C1 segment of cervical spinal cord (tissue), 14 donors: Measurements from ENCODE around the gene DOCK4.

Experiments used
- DNase-seq, 14 donors: peaks; one replicate each; lab custom pipeline; 2025; lab: John Stamatoyannopoulos, UW

Gene DOCK4

DNA sequence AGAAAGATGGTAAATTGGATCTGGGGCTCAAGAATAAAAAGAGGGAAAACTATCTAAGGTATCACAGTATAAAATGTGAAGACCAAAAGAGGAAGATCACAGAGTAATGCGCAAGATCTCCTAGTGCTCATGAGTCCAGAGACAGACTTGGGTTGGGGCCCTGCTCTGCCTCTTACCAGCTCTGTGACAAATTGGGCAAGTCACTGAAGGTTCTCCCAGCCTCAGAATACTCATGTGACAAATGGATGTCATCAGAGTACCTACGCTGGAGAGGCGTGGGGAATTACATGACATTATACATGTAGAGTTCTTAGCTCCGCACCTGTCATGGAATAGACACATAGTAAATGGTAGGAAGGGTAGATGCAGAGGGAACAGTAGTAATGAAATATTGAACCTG is 124.4 kb downstream of the DOCK4 start:
- no peak for DNase-seq

GRCh38 chr7:112080978-112081377 is 125.2 kb downstream of the DOCK4 start:
- DNase-seq, result peak in 5 of 14 donors; percentile 29 to 50 (median 33)

GRCh38 chr7:112080441-112080840 is 125.8 kb downstream of the DOCK4 start:
- no peak for DNase-seq

DNA sequence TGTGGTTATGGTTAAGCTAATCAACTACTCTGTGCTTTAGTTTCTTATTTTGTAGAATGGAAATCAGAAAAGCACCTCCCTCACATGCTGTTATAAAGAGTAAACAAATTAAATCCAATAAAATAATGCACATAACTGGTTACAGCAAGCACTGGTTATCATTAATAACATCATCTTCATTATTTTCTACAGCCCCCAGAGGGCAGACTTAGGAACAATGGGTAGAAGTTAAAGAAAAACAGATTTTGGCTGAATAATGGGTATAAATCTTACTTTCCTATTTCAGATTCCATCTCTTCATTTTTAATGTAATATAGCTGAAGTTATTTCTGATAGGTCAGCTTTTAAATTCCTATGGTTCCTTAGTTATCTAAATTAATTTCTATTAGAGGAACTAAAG is 126.5 kb downstream of the DOCK4 start:
- DNase-seq, result no peak

GRCh38 chr7:112079122-112079521 is 127.1 kb downstream of the DOCK4 start:
- DNase-seq, result no peak

DNA sequence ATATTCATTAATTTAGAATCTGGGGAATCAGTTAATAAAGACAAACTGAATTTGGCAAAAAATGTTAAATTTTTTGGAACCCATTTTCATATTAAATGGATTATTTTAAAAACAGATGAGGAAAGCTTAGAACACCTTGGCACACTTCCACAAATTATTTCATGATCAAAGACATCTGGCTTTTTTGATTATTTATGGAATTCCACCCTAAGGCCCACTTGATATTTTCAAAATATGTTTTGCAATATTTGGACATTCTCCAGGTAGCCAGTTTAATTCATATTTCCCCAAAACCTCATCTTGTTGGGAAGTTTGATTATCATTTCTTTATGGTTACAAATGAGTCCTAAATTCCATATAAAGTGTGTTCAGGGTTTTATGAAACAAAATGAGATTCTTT is 129.9 kb downstream of the DOCK4 start:
- no peak for DNase-seq

DNA sequence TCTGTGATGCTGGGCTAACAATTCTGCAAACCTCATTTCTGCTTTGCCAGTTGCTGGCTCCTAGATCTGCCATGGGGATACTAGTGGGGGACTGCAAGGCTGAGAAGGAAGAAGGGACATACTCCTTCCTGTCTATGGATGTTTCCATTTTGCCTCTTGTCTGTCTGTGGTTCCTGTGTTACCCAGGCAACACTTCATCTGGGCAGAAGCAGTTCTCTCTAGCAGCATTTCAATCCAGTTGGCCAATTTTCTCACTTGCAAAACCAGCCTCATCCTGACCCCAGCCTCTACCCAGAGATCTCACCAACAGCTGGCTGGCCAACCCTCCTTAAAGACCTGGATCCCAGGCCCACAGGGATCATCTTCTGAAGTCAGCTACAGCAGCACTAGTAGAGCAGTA is 131.7 kb downstream of the DOCK4 start:
- DNase-seq, result no peak

- no peak for DNase-seq
Measured at GRCh38 chr7:112073530-112073929, 132.7 kb downstream of the DOCK4 start.

DNA sequence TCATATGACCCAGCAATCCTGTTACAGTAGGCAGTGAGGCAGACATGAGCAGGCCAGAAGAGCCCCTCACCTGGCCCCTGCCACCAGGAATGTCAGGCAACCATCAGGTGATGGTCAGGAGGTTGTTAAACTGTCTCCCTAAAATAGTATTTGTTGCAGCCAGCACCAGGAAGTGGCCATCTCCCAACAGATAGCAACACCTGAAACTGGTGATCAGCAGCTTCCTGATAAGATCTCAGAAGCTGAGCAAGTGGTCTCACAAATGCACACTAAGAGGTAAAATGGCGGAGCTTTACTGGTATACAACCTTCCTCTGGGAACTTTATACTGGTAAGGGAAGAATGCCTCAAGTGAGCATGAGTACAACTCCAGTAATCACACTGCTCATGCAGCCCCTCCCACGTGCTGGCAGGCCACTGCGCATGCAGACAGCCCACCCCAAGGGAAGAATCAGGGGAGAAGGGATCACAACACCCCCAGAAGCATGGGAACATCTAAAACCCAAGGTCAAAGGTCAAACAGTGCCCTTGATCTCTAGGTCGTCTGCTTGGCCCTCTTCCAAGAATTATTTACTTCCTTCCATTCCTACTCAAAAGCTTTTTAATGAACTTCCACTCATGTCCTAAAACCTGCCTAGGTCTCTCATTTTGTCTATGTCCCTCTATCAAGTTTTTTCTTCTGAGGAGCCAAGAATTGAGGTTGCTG is 133.5 kb downstream of the DOCK4 start:
- no peak for DNase-seq

- no peak for DNase-seq
Measured at GRCh38 chr7:112071856-112072255, 134.3 kb downstream of the DOCK4 start.

DNA sequence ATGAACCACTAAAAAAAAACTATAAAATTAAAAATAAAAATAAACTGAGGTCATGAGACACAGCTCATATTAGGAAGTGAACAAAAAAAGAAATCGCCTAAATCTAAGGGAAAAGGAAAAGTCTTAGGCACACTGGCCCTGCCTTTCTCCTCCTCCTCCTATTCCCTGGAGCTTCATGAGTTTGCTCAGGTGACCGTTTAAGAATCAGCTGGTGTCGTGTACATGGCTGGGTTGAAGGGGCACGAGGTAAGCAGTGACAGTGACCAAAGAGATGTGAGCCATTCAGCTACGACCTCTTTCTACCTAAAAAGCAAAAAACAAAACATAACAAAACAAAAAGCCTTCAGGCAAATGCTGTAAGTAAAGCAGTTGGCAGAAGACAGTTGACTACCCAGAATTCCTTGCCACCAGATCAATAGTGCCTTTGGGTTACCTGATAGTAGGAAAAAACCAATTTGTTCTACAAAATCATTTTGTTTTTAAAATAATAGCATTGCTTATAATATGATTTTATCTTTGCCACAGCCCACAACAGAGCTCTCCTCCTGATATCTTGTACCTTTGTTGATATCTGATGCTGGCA is 135.4 kb downstream of the DOCK4 start:
- no peak for DNase-seq

- DNase-seq, result no peak
Measured at GRCh38 chr7:112069879-112070321, 136.3 kb downstream of the DOCK4 start.

GRCh38 chr7:112068967-112069366 is 137.2 kb downstream of the DOCK4 start:
- DNase-seq, result no peak

DNA sequence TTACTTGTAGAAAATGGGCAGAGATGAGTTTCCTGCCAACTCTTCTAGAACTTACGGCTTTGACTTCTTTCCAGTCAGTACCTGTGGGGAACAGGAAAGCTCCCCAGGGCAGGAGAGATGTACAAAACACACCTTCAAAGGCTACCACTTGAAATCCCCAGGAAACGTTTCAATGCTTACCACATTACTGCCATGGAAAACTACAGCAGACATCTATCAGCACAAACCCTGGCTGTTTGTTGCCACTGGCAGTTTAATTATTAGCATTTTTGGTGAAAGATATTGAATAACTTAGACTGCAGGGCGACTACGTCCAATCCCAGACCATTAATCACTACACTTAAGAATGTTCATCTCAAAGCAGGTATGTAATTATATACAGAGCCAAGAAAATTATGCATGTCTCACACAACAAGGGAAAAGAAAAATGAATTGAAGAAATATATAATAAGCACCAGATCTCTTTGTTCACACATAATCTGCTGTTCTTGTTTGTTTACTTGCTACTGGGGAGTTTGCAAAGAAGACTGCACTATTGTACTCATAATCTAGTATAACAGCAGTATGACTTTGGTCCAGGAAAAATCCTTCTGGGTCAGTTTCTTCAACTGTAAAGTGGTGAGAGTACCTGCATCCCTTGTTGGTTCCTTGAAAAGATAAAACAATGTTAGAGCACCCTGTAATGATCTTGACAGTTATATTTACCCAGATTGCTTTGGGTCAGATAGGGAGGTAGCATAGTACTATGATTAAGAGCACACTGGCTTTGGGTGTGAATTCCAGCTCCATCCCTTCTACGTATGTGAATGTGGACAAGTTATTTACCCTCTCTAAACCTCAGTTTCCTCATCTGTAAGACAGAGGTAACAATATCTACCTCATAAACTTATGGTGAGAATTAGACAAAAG is 138.3 kb downstream of the DOCK4 start:
- DNase-seq, result no peak

GRCh38 chr7:112067200-112067599 is 139.0 kb downstream of the DOCK4 start:
- no peak for DNase-seq

DNA sequence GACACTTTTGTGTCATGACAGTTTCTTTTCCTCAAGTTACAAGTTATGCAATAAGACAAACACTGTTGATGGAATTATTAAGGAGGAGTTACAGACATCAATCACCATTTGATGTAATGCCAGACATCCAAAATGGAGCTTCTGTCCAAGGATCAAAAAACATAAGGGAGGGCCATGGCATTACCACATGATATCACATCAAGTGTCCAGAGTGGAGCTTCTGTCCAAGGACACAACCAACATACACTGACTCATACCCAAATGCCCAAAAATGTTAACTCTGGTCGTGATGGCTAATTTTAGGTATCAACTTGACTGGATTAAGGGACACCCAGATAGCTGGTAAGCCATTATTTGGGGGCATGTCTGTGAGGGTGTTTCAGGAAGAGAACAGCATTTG is 140.4 kb downstream of the DOCK4 start:
- DNase-seq, result no peak

- no peak for DNase-seq
Measured at GRCh38 chr7:112064627-112065385, 141.4 kb downstream of the DOCK4 start.

GRCh38 chr7:112063974-112064373 is 142.2 kb downstream of the DOCK4 start:
- DNase-seq, result no peak

DNA sequence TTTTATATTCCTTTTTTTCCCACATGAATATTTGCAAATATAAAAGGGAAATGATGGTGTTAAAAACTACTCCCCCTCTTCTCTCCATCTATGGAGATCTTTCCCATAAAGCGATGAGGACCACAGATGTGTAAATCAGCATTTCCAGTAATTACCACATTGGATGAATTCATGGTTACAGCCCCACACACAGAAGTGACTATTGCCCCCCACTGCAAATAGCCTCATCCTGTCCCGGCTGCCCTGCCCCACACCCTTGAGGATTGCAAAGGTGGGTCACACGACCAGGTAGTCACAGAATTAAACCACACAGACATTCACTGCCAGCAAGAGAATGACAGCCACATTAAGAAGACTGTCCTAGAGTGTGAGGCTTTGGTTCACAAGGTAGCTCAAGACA is 145.1 kb downstream of the DOCK4 start:
- DNase-seq, result no peak

GRCh38 chr7:112060625-112061024 is 145.6 kb downstream of the DOCK4 start:
- DNase-seq, result no peak

DNA sequence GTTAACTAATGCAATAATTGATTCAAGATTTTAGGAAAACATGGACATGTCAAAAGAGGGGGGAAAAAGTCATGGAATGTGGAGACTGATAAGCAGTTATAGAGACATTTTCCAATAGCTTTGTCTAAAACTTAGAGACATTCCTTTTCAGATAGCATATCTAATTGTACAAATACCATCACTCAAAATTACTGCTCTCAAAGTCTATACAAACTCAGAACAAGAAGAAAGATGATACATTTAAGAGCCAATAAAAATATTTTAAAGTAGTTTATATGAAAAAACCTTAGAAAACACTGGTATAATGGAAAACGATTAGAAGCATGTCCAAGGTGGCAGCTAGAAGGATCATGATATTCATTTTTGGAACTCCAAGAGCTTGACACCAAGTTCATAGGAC is 146.5 kb downstream of the DOCK4 start:
- DNase-seq, result no peak

DNA sequence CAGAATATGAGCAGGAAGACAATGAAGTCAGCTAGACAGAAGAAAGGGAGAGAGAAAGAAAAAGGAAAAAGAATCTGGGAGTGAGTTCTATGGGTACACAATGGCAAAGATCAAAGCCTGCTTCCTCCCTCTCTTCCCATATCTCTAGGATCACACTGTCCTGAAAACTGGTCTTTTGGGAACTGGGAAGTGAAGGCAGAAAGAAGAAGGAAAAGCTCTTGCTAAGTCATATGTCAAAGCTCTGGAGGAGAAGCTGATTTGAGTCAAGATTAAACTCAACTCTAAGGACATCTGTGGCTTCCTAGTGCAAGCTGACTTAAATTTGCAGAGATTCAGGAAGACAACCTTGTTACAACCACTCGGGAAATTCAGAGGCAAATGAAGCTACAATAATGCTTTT is 147.5 kb downstream of the DOCK4 start:
- DNase-seq, result no peak
